Liver (tissue), 3 donors: Measurements from ENCODE around the gene PPCS.

Source experiments
- ATF3 ChIP-seq: IDR thresholded peaks from 2 replicates; pipeline ENCODE4 v1.6.1; 2016; ENCODE audit warnings: antibody characterized with exemption
- CTCF ChIP-seq: fragments of 150-350 bp; IDR thresholded peaks from 2 replicates; pipeline ENCODE4 v1.5.1; 2017; ENCODE audit warnings: improper control_type of control experiment, low read depth, low read length; ENCODE audit not compliant: missing input control
- EGR1 ChIP-seq, 2 donors: IDR thresholded peaks; 2 replicates each; pipeline ENCODE4 v1.6.1; 2016 to 2018; ENCODE audit warnings: antibody characterized with exemption in 2 of 2, low read depth in 2 of 2
- GABPA ChIP-seq, 2 donors: IDR thresholded peaks in 1 of 2; conservative IDR thresholded peaks in 1 of 2; 2 replicates each; pipeline ENCODE4 v1.6.1; 2016; ENCODE audit warnings: antibody characterized with exemption in 2 of 2, mild to moderate bottlenecking in 1 of 2, moderate library complexity in 1 of 2
- JUND ChIP-seq, 2 donors: IDR thresholded peaks; 2 replicates each; pipeline ENCODE4 v1.6.1; 2016; ENCODE audit warnings: antibody characterized with exemption in 2 of 2
- RXRA ChIP-seq, 2 donors: IDR thresholded peaks; 2 replicates each; pipeline ENCODE4 v1.6.1; 2017 to 2018; ENCODE audit warnings: antibody characterized with exemption in 2 of 2, mild to moderate bottlenecking in 1 of 2
- ZBTB33 ChIP-seq: IDR thresholded peaks from 2 replicates; pipeline ENCODE4 v1.6.1; 2016; ENCODE audit warnings: antibody characterized with exemption
- donor health status: healthy.
- donor health status: healthy.

GRCh38 chr1:42504535-42505128 lies 48.3 kb downstream of the PPCS start:
- TF ChIP-seq ATF3 (no peak), CTCF (no peak), RXRA (IDR thresholded peaks at IDR 0.05) (no peak), ZBTB33 (no peak), JUND (IDR thresholded peaks at IDR 0.05) (no peak), EGR1 (IDR thresholded peaks at IDR 0.05; ENCODE audit: low read depth in 2 of 2) (no peak), GABPA (IDR thresholded peaks at IDR 0.05 in 1 of 2, conservative IDR thresholded peaks at IDR 0.05 in 1 of 2) (no peak)
